Nephron progenitor cell (in vitro differentiated cells): ENCODE data around the gene MEIS2.

Experiments used
- DNase-seq: peaks from one replicate; pipeline ENCODE4 v3.0.0; 2021
- H3K27ac Mint-ChIP-seq: 2 replicates; pipeline ENCODE4 v1.8.0; 2021; ENCODE audit warnings: mild to moderate bottlenecking, moderate library complexity, mixed read lengths
- H3K27me3 Mint-ChIP-seq: 2 replicates; pipeline ENCODE4 v1.8.0; 2021; ENCODE audit warnings: mild to moderate bottlenecking, low read depth, mixed read lengths; ENCODE audit not compliant: poor library complexity
- H3K36me3 Mint-ChIP-seq: 2 replicates; pipeline ENCODE4 v1.8.0; 2021; ENCODE audit warnings: low read depth, mixed read lengths
- H3K4me1 Mint-ChIP-seq: 2 replicates; pipeline ENCODE4 v1.8.0; 2021; ENCODE audit warnings: mixed read lengths
- H3K4me3 Mint-ChIP-seq: 2 replicates; pipeline ENCODE4 v1.8.0; 2021; ENCODE audit warnings: mild to moderate bottlenecking, moderate library complexity, mixed read lengths
- H3K9me3 Mint-ChIP-seq: 2 replicates; pipeline ENCODE4 v1.8.0; 2021; ENCODE audit warnings: mild to moderate bottlenecking, moderate library complexity, mixed read lengths
- CTCF ChIP-seq: fragments of 200-600 bp; sonication (generic); IDR thresholded peaks from 2 replicates; pipeline ENCODE4 v1.5.0; 2021; ENCODE audit warnings: antibody characterized with exemption

The MEIS2 gene

GRCh38 chr15:37101980-37102304, 1.6 kb upstream of the MEIS2 start:
- DNase-seq, result no peak
- Mint-ChIP-seq H3K27ac (peak overlapping the region; percentile 100), H3K36me3 (peaks cover 17% of the 10 kb centered on the region), H3K4me3 (peak overlapping the region; percentile 99), H3K27me3 (peaks cover 13% of the 10 kb centered on the region), H3K4me1 (peaks cover 28% of the 10 kb centered on the region), H3K9me3 (no peaks in the 10 kb centered on the region)
- TF ChIP-seq CTCF, result no peak

GRCh38 chr15:37100966-37101215, 542 bp upstream of the MEIS2 start:
- DNase-seq, result peak; percentile 44

GRCh38 chr15:37099319-37100108, 835 bp downstream of the MEIS2 start:
- H3K36me3 Mint-ChIP-seq, result peaks cover 37% of the 10 kb centered on the region
- peak; percentile 25 for DNase-seq
- H3K27me3 Mint-ChIP-seq, result peaks cover 14% of the 10 kb centered on the region
- peak overlapping the region; percentile 99 for H3K4me3 Mint-ChIP-seq
- no peak for TF ChIP-seq CTCF
- H3K4me1 Mint-ChIP-seq, result peaks cover 24% of the 10 kb centered on the region
- H3K9me3 Mint-ChIP-seq, result no peaks in the 10 kb centered on the region
- H3K27ac Mint-ChIP-seq, result peak overlapping the region; percentile 99

More at GRCh38 chr15:37100966-37101215, 542 bp upstream of the MEIS2 start:
- Mint-ChIP-seq H3K27me3 (peaks cover 14% of the 10 kb centered on the region), H3K36me3 (peaks cover 27% of the 10 kb centered on the region), H3K27ac (peak overlapping the region; percentile 100), H3K9me3 (no peaks in the 10 kb centered on the region), H3K4me1 (peaks cover 24% of the 10 kb centered on the region), H3K4me3 (peak overlapping the region; percentile 99)
- no peak for TF ChIP-seq CTCF

GRCh38 chr15:37098468-37099318, 1.7 kb downstream of the MEIS2 start:
- Mint-ChIP-seq H3K4me1 (peaks cover 29% of the 10 kb centered on the region), H3K36me3 (peaks cover 45% of the 10 kb centered on the region), H3K27ac (peak overlapping the region; percentile 99), H3K9me3 (no peaks in the 10 kb centered on the region), H3K4me3 (peak overlapping the region; percentile 99), H3K27me3 (peaks cover 14% of the 10 kb centered on the region)
- peak; percentile 57 for DNase-seq
- no peak for TF ChIP-seq CTCF

GRCh38 chr15:37097144-37097919, 3.0 kb downstream of the MEIS2 start:
- H3K4me3 Mint-ChIP-seq, result peak overlapping the region; percentile 99
- peak overlapping the region; percentile 99 for H3K27ac Mint-ChIP-seq
- peak; percentile 26 for DNase-seq
- H3K4me1 Mint-ChIP-seq, result peaks cover 42% of the 10 kb centered on the region
- H3K36me3 Mint-ChIP-seq, result peaks cover 55% of the 10 kb centered on the region
- H3K27me3 Mint-ChIP-seq, result peaks cover 19% of the 10 kb centered on the region
- no peak for TF ChIP-seq CTCF
- no peaks in the 10 kb centered on the region for H3K9me3 Mint-ChIP-seq
